Measurements from ENCODE around the gene ETFA. TPM values are rescaled to one million over a fixed set of nuclear protein-coding genes. Genes with fewer than 3 reads are reported as not detected.

Gene ETFA
- total RNA-seq, 4 donors from 2014 or later = 89.9 to 144 (median 114) TPM

DNA sequence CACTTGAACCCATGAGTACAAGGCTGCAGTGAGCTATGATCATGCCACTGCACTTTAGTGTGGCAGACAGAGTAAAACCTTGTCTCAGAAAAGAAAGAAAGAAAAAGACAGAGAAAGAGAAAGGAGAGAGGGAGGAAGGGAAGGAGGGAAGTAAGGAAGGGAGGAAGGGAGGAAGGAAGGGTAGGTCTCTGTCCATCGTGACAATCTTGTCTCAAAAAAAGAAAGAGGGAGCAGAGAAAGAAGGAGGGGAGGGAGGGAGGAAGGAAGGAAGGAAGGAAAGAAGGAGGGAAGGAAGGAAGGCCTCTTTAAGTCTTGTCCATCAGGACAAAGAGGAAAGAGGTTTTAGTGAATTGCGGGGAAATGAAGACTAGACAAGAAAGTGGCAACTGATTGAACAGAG is 122.2 kb downstream of the ETFA start:
- ATAC-seq (ENCODE audit: low FRiP score) (no peak), DNase-seq (ENCODE audit: low spot score) (no peak)
- TF ChIP-seq, protein P1, sequence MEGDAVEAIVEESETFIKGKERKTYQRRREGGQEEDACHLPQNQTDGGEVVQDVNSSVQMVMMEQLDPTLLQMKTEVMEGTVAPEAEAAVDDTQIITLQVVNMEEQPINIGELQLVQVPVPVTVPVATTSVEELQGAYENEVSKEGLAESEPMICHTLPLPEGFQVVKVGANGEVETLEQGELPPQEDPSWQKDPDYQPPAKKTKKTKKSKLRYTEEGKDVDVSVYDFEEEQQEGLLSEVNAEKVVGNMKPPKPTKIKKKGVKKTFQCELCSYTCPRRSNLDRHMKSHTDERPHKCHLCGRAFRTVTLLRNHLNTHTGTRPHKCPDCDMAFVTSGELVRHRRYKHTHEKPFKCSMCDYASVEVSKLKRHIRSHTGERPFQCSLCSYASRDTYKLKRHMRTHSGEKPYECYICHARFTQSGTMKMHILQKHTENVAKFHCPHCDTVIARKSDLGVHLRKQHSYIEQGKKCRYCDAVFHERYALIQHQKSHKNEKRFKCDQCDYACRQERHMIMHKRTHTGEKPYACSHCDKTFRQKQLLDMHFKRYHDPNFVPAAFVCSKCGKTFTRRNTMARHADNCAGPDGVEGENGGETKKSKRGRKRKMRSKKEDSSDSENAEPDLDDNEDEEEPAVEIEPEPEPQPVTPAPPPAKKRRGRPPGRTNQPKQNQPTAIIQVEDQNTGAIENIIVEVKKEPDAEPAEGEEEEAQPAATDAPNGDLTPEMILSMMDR (IDR thresholded peaks at IDR 0.05) = no peak

DNA sequence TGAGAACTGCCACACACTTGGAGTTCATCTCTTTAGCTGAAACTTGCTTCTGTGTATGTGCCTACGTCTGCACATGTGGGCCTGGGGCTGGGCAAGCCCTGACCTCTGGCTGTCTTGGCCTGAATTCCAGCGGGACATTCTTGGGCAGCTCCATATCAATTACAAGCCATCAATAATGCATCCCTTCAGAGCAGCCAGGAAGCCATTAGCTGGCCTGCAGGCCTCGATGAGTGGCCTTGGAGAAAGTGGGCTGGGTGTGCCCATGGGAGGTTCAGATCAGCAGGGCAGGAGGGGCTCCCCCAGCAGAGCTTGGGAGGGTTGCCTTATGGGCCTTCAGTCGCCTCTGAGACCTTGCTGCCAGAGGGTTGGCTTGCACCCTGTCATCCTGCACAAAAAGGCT is 124.1 kb downstream of the ETFA start:
- no peak for ATAC-seq (ENCODE audit: low FRiP score)
- TF ChIP-seq, protein P1 (IDR thresholded peaks at IDR 0.05) = no peak
- no peak for DNase-seq (ENCODE audit: low spot score)

DNA sequence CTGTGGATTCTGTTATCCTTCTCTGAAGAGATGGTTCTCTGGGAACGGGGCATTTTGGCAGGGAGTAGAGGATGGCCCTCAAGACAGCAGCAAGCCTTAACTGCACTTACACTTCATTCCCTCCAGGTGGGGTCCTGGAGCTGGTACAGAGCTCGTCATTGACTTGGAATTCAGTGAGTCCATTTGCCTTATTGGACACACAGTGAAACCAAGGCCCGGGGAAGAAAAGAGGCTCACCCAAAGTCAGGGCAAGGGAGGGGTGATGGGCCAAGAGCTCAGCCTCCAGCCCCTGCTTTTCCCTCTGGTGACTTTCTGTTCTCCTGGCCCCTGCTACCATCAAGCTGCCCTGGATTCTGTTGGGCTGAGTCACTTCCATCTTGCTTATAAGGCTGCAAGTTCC is 125.6 kb downstream of the ETFA start:
- DNase-seq (ENCODE audit: low spot score) (no peak), ATAC-seq (ENCODE audit: low FRiP score) (no peak)
- TF ChIP-seq, protein P1 (IDR thresholded peaks at IDR 0.05) = no peak

DNA sequence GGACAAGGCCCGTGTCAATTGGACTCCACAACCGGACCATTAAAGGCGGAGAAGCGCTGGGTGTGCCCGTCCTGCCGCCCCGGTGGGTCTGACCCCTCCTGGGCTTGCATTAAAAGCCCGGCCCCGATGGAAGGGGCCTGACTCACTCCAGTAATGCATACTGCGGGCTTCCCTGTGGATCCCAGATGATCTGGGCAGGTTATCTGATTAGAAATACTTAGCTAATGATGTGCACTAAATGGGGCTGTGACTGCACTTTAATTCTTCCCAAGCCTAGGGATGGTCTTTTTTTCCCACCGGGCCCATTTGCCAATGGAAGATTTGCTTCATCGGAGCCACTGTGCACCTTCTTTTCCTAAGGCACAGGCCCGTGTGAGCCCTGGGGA is 126.6 kb downstream of the ETFA start:
- TF ChIP-seq, protein P1 (IDR thresholded peaks at IDR 0.05) = no peak
- ATAC-seq (ENCODE audit: low FRiP score) = no peak
- DNase-seq (ENCODE audit: low spot score) = no peak

DNA sequence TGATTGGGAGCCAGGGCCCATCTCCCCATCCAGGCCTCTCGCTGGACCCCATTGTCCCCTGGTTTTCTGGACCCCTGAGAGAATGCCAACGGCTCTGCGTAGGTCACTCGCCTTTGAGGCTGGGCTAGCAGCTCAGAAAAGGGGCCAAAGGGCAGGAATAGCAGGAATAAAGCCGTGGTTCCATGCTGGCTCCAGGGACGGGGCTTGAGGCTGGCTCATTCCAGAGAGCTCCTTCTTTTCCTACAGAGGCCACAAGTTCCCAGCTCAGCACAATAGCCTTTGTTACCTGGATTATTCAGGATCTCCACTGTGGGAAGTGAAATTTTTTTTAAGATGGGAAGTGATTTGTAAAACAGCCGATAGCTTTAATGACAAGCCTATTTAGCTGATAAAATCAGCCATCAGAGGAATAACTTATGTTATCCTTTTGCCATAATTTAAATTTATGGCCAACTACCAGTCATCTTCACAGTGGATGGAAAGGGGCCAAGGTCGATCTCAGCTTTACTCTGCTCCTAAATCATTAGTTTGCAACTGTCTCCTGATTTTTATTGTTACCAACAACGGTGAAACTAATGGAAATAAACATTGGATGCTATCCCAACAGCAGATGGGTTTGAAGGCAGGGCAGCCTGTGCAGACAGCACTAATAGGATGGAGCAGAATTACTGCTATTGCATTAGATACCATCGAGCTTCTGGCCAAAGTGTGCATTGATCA is 127.2 kb downstream of the ETFA start:
- no peak for DNase-seq (ENCODE audit: low spot score)
- TF ChIP-seq, protein P1 (IDR thresholded peaks at IDR 0.05) = no peak
- ATAC-seq (ENCODE audit: low FRiP score) = no peak

DNA sequence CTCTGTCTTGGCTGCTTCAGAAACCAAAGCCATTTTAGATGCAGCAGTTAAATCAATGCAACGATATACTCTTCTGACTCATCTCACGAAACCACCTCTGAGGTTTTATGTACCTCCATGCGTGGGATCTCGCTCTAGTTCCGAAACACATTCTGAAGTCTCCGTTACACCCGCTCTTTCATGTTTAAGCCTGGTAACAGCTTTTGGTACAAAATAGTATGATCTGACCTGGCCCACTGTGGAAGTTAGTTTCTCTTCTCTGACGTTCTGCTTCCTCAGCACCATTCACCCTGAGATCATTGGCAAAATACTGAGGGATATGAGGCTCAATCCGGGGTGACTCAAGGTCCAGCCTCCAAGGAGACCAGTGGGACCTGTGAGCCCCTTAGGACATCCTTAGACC is 129.6 kb downstream of the ETFA start:
- TF ChIP-seq, protein P1 (IDR thresholded peaks at IDR 0.05) = no peak
- no peak for ATAC-seq (ENCODE audit: low FRiP score)
- DNase-seq (ENCODE audit: low spot score) = no peak

DNA sequence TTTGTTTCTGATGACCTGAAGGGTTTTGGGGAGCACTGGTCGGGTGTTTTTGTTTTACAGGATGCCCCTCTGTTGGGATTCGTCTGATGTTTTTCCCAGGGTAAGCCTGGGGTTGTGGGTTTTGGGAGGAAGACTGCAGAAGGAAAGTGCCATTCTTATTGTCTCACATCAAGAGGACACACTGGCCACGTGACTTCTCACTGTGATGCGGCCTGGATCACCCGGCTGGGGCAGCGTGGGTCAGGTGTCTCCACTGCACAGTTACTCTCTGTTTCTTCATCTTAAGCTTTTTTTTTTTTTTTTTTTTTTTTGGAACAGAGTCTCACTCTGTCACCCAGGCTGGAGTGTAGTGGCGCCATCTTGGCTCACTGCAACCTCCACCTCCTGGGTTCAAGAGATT is 130.9 kb downstream of the ETFA start:
- TF ChIP-seq, protein P1 (IDR thresholded peaks at IDR 0.05) = no peak
- DNase-seq (ENCODE audit: low spot score) (no peak), ATAC-seq (ENCODE audit: low FRiP score) (no peak)
